PFSK-1 (cell line): ENCODE results near the gene DCUN1D2.

Source experiments
- POLR2AphosphoS5 ChIP-seq: IDR thresholded peaks from 2 replicates; pipeline ENCODE4 v1.6.1; 2012; ENCODE audit warnings: low read depth, mild to moderate bottlenecking, control low read depth, low read length, moderate library complexity
- SIN3A ChIP-seq: IDR thresholded peaks from 2 replicates; pipeline ENCODE4 v1.6.1; 2012; ENCODE audit warnings: mild to moderate bottlenecking, low read length, moderate library complexity, borderline replicate concordance; ENCODE audit not compliant: insufficient read depth
- TAF1 ChIP-seq: IDR thresholded peaks from 2 replicates; pipeline ENCODE4 v1.6.1; 2012; ENCODE audit warnings: low read length, control low read depth, borderline replicate concordance; ENCODE audit not compliant: insufficient read depth
- TF ChIP-seq, protein P1 (sequence below), 2 experiments: IDR thresholded peaks; 2 replicates each; pipeline versions ENCODE4 v1.6.1 to v1.8.0; 2011 to 2012; ENCODE audit warnings: low read depth in 2 of 2, low read length in 2 of 2, control low read depth in 1 of 2, inconsistent platforms in 1 of 2, mild to moderate bottlenecking in 1 of 2, moderate library complexity in 1 of 2; ENCODE audit not compliant: insufficient read depth in 1 of 2

GRCh38 chr13:113464476-113464875 lies 26.0 kb downstream of the DCUN1D2 start:
- TF ChIP-seq POLR2AphosphoS5: no peak
- TF ChIP-seq SIN3A: no peak
- no peak for TF ChIP-seq TAF1
- TF ChIP-seq, protein P1, sequence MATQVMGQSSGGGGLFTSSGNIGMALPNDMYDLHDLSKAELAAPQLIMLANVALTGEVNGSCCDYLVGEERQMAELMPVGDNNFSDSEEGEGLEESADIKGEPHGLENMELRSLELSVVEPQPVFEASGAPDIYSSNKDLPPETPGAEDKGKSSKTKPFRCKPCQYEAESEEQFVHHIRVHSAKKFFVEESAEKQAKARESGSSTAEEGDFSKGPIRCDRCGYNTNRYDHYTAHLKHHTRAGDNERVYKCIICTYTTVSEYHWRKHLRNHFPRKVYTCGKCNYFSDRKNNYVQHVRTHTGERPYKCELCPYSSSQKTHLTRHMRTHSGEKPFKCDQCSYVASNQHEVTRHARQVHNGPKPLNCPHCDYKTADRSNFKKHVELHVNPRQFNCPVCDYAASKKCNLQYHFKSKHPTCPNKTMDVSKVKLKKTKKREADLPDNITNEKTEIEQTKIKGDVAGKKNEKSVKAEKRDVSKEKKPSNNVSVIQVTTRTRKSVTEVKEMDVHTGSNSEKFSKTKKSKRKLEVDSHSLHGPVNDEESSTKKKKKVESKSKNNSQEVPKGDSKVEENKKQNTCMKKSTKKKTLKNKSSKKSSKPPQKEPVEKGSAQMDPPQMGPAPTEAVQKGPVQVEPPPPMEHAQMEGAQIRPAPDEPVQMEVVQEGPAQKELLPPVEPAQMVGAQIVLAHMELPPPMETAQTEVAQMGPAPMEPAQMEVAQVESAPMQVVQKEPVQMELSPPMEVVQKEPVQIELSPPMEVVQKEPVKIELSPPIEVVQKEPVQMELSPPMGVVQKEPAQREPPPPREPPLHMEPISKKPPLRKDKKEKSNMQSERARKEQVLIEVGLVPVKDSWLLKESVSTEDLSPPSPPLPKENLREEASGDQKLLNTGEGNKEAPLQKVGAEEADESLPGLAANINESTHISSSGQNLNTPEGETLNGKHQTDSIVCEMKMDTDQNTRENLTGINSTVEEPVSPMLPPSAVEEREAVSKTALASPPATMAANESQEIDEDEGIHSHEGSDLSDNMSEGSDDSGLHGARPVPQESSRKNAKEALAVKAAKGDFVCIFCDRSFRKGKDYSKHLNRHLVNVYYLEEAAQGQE (IDR thresholded peaks at IDR 0.05; ENCODE audit: insufficient read depth in 1 of 2, low read depth in 2 of 2, low read length in 2 of 2): no peak
